HG02981 (cell line): ENCODE results near the gene PC.

Experiments
- ATAC-seq: cut with Tn5 transposase; IDR thresholded peaks from one replicate; pipeline ENCODE4 v1.9.1; 2021; ENCODE audit warnings: mild to moderate bottlenecking, moderate library complexity; ENCODE audit not compliant: unreplicated experiment

The PC gene

DNA sequence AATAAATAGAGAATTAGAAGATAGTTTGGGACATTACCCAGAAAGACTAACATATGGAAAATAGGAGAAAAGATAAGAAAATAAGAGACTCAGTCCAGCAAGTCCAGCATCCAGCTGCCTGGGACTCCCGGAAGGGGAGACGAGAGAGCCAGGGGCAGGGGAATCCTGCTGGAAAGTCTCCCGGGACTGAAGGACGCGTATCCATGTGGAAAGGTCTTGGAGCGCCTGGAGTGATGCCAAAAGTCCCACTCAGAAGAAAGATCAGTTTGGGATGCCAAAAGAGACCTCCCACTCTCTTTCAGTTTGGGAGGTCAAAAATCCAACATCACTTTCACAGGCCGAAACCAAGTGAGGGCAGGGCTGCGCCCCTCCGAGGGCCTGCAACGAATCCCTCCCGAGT lies 70.7 kb downstream of the PC start:
- ATAC-seq = no peak

DNA sequence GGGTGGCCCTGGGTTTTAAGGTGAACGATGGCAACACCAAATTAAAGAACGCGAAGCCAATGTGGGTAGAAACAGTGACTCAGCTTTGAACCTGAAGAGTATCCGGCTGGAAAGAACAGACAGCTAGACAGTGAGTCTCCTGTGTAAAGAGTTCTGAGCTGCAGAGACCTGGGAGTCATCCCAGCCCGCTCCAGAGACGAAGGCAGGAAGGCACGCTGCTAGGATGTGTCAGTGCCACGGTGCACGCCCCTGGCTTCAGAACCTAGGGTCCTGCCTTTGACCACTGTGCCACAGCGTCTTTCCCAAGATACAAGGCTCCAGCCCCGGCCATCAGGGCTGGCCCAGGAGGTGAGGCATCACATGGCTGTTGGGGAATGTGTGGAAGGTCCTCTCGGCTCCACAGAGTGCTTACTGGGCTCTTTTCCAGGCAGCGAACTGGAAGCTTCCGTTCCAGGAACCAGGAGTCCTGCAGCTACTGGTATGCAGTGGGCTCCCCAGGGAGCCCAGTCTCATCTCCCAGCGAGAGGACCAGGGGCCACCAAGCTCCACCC lies 71.4 kb downstream of the PC start:
- ATAC-seq = no peak

DNA sequence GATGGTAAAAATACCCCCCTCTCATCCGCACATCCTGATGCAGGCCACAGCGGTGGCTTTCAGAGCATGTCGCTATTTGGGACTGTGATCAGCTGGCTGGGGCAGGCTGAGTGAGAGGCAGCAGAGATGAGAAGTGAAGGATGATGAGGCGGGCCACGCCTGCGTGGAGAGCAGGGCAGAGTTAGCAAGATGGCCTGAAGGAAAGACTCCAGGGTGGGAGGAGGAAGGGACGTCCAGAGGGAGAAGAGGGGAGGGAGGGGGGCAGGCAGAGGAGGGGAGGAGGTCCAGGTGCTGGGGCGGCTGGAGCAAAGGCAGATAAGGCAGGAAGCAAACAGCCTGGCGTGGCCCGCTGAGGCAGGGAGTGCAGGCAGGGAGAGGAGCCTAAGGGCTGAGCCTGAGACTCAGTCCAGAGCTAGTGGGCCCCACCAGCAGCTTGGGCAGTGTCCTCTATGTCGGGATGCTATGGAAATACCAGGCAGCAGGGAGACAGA lies 72.2 kb downstream of the PC start:
- no peak for ATAC-seq

DNA sequence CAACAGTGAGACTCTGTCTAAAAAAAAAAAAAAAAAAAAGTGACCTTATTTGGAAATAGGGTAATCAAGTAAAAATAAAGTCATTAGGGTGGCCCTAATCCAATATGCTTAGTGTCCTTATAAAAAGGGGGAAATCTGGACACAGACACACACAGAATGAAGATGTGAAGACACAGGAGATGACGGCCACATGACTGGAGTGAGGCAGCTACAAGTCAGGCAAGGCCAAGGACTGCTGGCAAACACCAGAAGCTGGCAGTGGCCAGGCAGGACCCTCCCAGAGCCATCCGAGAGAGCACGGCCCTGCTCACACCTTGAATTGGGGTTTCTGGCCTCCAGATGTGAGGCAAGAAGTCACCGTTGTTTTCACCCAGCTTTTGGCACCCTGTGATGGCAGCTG lies 72.7 kb downstream of the PC start:
- ATAC-seq = no peak

DNA sequence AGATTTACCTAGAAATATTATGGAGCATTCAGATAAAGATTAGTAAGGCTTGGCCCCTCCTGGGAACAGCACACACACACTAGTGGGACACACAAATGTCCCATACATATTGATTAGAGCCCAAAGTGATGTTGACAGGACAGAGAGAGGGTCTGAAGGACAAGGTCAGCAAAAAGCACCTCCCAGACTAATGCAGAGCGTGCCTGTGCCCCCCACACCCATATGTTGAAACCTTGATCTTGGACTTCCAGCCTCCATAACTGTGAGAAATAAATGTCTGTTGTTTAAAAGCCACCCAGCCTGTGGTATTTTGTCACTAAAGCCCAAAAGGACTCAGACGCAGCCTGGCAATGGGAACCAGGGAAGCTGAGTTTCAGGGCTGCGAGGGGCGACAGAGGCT lies 73.7 kb downstream of the PC start:
- no peak for ATAC-seq

DNA sequence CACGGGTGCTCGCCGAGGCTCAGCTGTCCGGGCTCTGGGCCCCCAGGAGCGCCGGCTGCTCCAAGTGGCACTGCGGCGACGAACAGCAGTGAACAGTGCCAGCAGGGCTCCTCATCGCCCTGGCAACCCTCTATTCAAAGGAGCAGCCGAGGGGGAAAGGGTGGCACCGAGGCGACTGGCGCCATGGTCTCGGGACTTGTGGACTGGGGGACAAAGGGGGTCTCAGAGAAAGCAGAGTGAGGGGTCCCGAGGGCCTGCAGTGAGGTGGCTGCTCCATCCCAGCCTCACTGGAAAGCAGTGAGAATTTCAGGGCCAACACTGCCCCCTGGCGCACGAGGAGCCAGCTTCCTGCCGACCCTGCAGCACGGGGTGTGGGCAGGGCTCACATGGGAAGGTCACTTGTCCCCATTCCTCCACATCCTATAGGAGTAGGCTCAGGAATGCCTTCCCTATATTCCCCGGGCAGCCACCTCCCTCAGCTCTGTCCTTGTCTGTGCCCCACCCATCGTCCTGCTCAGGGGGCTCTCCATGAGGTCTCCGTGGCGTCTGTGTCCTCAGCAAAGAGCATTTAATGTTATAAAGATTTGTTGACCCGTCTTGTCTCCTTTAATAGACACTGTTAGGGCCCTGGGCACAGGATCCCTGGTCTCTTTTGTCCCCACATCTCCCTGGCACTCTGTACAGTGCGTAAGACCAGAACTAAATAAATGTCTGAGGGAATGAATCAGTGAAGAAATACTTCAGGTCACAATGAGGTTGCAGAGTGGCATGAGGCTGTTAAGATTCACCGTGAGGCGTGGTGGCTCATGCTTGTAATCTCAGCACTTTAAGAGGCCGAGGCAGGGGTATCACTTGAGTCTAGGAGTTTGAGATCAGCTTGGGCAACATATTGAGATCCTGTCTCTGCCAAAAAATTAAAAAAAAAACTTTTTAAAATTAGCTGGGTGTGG lies 74.9 kb downstream of the PC start:
- no peak for ATAC-seq

DNA sequence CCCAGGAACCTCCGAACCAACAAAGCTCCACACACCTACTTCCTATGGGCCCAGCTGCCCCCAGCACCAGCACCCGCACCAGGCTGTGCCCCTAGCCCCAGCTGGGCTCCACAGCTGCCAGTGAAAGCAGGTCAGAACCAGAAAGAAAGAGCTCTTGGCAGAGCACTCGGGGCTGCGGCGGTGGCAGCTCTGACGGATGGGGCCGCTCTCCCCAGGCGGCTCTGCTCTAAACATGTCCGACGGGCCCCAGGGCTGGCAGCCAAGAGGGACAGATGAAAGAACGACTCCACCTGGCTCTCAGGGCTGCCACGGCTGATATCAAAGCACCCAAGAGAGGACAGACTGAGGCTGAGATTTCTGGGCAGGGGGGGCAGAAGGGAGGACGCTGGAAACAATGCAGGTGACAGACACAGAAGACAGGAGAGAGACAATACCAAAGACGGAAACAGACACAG lies 75.6 kb downstream of the PC start:
- ATAC-seq = no peak

DNA sequence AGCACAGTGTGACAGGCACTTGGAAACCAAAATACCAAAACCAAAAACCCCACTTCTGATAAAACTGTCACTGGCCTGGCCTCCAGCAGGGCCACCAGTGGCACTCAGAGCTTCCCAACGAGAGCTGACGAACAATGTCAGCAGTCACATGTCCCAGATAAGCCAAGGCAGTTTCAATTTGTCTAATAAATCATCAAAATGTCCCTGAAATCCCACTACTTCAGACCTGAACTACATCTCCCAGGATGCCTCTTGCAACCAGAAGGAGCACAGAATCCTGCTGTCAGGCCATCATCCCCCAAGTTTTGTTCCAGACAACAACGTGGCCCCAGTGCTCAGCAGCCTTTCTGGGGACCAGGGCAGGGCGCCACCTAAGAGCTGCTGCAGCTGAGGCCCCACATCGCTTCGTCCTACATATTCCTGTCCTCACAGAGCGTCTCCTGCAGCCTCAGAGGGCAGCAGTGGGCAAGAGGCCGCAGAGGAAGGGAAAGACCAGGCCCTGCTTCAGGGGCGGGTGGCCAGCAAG lies 76.2 kb downstream of the PC start:
- no peak for ATAC-seq

DNA sequence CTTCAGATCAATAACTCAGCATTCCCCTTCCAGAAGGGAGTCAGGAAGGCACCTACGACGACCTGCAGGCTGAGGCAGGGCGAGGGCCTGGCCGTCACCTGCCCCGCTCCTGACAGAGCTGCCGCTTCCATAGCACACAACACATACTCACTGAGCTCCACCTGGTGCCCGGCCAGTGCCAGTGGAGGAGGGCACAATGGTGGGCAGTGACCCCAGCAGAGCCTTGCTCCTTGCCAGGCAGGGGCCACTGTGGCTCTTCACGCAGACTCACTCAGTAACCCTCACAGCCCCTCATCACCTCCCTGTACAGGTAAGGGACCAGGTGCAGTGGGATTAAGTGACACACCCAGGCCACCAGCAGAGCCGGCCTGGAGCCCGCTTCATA lies 76.7 kb downstream of the PC start:
- ATAC-seq = no peak

DNA sequence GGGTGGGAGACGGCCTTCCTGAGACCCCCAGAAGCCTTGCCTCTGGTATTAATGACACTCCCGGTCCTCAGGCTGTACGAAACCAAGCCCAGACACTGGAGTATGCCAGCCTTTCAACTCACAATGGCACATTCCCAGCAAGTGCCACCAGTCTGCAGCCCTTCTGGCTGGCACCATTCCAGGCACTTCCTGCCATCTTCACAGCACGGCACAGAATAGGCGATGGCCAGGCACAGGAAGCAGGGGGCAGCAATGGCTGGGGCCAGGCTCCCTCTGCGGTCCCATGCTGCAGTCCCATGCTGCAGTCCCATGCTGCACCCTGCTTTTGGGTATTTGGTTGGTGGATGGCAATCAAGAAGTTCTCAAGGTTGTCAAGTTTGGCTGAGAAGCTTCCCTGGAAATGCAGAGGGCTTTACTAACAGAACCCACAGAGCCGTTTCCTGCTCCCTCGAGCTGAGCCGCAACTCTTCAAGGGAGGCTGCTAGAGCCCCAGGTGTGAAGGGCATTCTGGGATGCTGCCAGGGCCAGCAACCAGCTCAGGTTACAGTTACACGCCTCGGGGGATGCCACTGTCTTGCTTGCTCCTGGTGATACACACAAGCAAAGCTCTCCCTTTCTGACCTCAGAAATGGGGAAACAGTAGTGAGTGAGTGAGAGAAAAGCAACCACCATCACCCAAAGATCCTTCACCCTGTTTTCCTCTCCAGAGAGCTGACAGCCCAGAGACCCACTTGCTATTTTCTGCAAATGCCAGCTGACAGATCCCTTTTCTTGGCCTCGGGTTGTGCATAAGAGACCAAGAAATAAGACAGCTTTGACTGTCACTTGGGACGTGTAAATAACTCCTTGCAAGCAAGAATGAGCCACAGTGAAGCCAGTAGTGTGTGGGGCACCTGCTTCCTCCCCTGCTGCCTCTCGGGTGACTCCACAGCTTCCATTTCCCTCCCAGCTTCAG lies 77.4 kb downstream of the PC start:
- ATAC-seq = no peak

DNA sequence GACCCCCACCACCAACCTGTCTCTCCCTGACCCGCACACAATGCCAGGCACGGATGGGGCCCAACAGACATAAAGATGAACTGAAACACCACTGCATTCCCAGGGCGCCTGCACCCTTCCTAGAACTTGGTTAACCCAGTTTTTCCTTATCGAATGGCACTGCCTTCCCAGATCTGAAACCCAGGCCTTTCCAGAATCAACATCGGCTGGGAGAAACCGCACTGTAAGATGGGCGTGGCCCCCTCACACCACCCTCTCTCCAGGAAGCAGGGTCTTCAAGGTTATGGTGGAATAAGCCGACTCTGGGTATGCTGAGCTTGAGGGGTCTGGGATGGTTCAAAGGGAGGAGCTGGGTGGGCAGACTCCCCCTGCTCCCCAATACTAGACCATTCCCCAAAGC lies 78.2 kb downstream of the PC start:
- no peak for ATAC-seq

DNA sequence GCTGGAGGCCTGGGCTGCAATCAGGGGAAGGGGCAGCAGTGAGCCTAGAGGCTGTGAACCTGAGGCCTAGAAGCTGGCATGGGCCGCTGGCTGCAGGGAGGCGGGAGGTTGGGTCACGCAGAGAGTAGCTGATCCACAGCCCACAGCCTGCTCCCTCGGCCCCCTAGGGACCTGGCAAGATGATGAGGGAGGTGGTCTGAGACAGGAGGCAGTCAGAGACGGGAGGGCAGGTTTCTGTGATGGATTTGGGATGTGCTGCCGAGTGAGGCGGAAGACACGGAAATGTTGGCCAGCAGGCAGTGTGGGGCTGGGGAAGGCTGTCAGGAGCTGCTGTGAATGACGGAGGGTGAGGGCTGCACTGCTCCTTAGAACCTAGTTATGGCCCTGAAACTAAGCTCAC lies 78.6 kb downstream of the PC start:
- ATAC-seq = no peak

DNA sequence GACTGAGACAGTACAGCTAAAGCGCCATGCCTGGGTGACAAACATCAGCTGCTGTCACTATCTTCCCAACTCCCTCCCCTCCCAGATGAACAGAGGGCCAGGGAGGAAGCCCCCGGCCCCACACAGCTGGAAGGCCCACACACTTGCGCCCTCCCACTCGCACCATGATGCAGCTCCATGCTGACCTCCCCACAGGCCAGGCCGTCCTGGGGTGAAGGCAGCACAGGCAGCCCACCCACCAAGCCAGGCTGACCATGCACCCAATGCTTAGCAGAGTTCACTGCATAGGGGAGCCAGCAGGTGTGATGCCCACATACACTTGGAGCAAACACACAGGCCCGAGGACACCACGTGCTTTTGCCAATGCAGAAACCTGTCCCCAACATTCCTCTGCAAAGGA lies 79.2 kb downstream of the PC start:
- ATAC-seq = no peak

DNA sequence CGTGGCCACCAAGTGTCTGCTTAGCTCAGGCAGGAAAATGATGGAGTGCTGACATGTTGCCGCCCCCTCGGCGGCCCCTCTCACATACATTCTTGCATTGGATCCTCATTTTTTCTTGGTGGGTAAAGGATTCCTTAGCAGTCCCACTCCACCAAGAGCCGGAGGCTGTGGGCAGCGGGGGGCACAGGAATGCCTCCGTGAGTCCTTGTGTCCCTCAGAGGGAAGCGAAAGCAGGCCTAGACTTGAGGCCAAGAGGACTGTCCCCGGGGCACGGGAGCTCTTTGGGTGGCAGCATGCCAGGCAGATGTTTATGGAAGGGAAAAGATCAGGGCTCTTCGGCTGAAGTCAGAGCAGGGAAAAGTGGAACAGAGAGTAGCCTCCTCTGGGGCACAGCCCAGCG lies 79.7 kb downstream of the PC start:
- no peak for ATAC-seq

DNA sequence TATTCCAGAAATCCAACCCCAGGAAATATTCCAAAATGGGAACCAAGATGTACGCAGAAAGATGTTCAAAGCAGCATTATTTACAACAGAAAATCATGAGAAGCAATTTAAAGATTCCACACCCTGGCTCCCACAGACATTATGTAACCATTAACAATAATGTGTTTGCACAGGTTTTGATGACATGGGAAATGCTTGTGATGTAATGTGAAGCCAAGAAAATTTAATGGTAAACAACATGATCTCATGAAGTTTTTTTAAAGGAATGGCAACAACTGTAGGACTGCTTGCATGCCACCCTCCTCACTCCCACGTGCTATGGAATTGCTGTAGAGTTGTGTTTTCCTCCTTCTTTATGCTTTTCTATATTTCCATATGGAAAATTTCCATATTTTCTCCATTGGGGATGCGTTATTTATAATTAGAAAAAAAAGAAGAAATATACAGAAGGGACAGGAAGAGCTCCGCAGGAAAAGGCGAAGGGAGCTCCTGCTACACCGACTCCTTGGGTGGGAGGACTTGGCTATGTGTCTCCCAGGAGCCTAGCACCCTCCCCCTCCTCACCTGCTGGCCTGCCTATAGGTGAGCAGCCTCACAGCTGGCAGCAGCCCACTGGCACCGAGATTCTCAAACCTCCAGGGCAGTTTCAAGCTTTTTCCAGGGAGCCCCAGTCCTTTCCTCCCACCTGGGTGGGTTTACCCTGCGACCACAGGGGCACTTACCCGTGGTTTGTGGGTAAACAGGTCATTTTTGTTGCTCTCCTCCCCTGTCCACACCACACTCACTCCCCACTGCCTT lies 80.4 kb downstream of the PC start:
- no peak for ATAC-seq

DNA sequence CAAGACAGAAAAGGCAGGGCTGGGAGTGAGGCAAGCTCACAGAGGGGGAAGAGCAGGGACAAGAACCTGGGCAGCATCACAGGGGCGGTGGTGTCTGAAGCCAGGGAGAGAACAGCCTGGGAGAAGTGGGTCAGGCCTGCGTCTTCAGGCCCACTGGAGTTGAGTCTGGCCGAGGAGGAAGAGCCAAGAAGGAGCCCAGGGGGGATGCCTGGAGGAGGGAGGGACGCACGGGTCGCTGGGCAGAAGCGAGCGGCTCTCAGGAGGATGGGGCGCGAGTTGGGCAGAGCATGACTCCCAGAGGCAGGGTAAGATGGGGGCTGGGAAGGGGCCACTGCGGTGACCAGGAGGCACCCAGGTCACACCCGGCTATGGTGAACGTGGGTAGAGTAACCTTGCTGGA lies 82.8 kb downstream of the PC start:
- ATAC-seq = no peak

DNA sequence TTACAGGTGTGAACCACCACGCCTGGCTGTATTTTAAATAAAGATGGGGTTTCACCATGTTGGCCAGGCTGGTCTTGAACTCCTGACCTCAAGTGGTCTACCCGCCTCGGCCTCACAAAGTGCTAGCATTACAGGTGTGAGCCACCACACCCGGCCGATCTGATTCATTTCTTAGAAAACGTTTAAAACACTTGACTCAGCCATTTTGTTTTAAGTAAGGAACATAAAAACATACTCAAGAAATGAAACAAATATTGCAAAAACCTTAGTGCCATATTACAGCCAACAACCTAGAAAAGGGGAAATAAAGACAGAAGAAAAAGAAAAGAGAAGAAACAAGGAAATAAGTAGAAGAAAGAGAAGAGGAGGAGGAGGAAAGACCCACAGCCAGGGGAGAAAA lies 84.0 kb downstream of the PC start:
- no peak for ATAC-seq

DNA sequence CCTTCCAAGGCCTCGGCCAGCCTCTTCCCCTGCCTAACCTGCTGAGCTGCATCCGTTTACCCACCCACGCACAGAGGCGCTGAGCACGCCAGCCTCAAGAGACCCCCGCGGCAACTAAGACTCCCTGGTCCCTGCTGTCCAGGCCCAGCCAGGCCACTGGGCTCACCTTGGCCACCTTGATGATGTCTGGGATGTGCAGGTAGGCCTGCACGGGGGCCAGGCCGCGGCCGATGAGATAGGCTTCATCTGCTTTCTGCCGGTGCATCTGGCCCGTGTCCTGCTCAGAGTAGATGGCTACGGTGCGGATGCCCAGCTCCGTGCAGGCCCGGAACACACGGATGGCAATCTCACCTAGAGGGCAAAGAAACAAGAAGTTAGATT lies 86.7 kb downstream of the PC start:
- ATAC-seq = no peak

DNA sequence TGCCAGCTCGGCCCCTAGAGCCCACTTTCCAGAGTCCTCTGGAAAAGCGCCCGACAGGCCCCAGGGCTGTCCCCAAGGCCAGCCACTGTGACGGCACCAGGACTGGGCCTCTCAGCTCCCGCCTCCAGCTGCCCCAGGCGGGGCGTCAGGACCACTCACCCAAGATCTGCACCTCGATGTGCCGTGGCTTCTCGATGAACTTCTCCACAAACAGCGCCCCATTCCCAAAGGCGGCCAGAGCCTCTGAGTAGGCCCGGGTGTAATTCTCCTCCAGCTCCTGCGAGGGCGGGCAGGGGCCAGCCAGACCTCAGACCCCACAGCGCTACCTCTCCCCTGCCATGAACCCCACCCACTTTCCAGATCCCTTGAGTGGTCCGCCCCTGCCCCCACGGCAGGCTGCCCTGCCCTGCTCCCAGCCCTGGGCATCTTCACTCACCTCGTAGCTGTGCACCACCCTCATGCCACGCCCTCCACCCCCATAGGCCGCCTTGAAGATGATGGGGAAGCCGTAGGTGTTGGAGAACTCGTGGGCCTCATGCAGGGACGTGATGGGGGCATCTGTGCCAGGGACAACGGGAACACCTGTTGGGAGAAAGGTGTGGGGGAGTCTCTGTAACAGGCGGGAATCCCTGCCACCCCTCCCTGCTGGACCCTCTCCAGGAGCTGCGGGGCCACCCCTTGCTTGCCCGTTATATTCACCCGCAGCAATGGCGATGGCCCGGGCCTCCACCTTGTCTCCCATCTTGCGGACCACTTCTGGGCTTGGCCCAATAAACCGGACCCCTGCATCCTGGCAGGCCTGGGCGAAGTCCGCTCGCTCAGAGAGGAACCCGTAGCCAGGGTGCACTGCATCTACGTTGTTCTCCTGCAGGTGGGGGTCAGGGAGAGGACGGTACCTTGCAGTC lies 87.3 kb downstream of the PC start:
- no peak for ATAC-seq
